Astrocyte (in vitro differentiated cells and primary cell): ENCODE measurements around the gene SLC44A2.

Source experiments
- CTCF ChIP-seq: IDR thresholded peaks from 2 replicates; pipeline ENCODE4 v1.5.1; 2011; ENCODE audit warnings: low read depth, mild to moderate bottlenecking, inconsistent platforms, low read length, moderate library complexity; ENCODE audit not compliant: insufficient read depth
- EZH2 ChIP-seq: IDR thresholded peaks from 2 replicates; pipeline ENCODE4 v1.6.1; 2012; ENCODE audit warnings: mild to moderate bottlenecking, low read length, inconsistent platforms; ENCODE audit not compliant: insufficient read depth

- TF ChIP-seq CTCF (no peak), EZH2 (no peak)
These were observed 62.4 kb downstream of the SLC44A2 start for GRCh38 chr19:10687518-10688288.
